Measurements from ENCODE around the gene GIMAP6.
"Not testable (repeated sequence)": the region's sequence is repeated elsewhere in the genome, so short reads cannot be mapped to it uniquely, and the experiment has no call there.

The GIMAP6 gene

DNA sequence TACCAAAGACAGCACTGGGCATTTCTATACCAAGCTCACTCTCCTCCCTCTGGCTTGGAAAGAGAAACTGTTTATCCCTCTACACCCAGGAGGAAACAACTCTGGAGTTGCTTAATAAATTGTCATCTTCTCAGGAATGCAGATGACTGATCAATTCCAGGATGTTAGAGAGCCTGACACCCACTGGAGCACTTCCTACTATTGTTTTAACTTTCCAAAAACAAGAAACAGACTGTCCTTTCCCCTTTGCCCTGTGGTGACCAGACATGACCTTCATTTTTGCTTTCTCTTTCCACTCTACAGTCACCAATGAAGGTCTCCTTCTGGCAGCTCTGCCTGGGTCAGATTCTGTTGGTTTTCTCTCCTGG is 45.4 kb downstream of the GIMAP6 start:
- no peak for DNase-seq (ENCODE audit: extremely low read depth in 1 of 2, low read depth in 1 of 2)

DNA sequence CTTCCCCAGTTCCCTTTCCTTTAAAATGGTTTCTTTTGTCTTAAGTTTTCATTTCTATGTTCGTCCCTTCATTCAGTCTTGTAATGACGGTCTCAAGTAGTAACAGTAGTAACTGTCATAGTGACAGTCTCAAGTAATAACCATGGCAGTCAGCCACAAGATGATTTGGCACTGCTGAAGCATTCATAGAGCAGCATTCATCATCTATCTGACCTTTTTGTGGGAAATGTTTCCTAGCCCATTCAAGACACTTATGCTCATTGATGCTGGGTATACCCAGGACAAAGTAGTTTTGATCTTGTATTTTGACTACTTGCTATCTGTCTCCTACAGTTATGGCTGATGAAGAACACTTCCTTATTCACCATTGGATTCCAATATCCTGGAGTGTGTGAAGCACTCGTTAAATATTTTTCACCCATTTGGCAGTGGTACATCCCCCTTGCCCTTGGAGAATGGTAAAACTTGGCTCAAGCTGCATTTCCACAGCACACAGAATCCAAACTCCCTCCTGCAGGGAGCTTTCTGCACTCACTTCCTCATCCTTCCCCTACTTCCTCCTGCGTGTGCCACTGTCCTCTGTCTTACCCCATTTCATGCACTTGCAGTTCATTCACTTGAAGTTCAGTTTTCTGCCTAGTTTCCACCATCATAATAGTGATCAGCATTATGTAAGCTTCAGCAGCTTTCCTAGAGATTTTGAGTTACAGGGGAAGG is 46.0 kb downstream of the GIMAP6 start:
- no peak for DNase-seq (ENCODE audit: extremely low read depth in 1 of 2, low read depth in 1 of 2)

DNA sequence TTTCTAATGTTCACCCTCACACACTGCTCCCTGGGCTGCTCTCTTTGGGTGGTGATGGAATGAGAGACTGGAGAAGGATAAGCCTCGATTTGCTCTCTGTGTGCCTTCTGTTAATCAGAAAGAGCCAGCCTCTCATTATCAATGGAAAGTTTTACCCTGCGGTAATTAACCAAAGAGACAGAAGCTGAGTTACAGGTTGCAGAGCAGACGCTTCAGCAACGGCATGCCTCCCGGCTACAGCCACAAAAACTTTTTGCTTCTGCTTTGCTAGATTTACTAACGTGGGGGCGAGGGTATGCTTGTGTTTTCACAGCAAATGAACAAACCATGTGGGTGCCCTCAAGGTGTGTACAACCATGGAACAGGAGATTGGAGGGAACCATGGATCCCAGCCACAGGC is 47.0 kb downstream of the GIMAP6 start:
- no peak for DNase-seq (ENCODE audit: extremely low read depth in 1 of 2, low read depth in 1 of 2)

DNA sequence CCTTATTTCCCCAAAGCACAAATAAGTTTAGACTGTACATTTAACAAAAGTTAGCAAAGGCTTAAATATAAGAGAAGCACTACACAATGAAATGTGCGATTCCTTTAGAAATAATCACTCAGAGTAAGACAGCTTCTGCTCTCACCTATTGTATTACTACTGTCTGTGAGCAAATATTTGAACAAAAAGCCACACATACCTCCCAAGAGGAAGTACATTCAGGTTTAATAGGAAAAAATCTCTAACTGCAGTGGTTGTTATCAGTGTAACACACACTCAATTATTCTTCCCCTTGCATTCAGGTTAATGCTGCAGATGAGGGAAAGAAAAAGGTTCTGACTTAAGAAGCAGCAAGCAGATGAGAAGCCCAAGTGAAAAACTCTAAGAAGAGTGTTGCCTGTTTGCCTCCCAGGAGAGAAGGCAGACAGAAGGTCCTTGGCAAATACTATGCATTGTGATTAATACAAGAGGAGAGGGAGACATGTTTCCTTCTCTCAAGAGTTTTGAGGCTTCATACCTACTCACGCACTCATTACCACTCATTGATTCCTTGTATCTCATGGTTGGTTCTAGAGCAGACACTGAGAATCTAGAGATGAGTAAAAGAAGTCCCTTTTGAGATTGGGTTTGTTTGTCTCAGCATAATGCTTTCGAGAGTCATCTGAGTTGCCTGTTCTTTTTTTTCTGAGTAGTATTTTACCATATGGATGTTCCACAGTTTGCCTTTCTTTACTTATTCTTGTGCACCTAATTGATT is 51.4 kb downstream of the GIMAP6 start:
- no peak for DNase-seq (ENCODE audit: extremely low read depth in 1 of 2, low read depth in 1 of 2)

DNA sequence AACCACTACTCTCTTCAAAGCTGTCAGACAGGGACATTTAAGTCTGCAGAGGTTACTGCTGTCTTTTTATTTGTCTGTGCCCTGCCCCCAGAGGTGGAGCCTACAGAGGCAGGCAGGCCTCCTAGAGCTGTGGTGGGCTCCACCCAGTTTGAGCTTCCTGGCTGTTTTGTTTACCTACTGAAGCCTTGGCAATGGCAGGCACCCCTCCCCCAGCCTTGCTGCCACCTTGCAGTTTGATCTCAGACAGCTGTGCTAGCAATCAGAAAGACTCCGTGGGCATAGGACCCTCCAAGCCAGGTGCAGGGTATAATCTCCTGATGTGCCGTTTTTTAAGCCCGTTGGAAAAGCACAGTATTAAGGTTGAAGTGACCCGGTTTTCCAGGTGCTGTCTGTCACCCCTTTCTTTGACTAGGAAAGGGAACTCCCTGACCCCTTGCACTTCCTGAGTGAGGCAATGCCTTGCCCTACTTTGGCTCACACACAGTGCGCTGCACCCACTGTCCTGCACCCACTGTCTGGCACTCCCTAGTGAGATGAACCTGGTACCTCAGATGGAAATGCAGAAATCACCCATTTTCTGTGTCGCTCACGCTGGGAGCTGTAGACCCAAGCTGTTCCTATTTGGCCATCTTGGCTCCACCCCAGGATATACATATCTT is 52.1 kb downstream of the GIMAP6 start:
- not testable (repeated sequence) for DNase-seq (ENCODE audit: extremely low read depth in 1 of 2, low read depth in 1 of 2)

All from activated CD8-positive, alpha-beta memory T cell treated with anti-CD3 and anti-CD28 coated beads for 1 hour (primary cell).